Activated CD8-positive, alpha-beta T cell treated with anti-CD3 and anti-CD28 coated beads, Interleukin-2, amount 10 ng/mL, durations not matched to agents 7 days and 5 days (primary cell): ENCODE results near the gene PCDH15. TPM values are rescaled to one million over a fixed set of nuclear protein-coding genes. Genes with fewer than 3 reads are reported as not detected.
"Not testable (repeated sequence)": the region's sequence is repeated elsewhere in the genome, so short reads cannot be mapped to it uniquely, and the experiment has no call there.

ENCODE experiments used
- ATAC-seq: fragments of 150-1000 bp; cut with Tn5 transposase; one replicate; pipeline ENCODE4 v1.10.0; 2021; ENCODE audit warnings: moderate library complexity
- CTCF ChIA-PET: fragments of 350-600 bp; sonication (Branson Sonifier 250); formaldehyde crosslinking; loops from one replicate; lab custom pipeline; 2021; ENCODE audit warnings: antibody characterized with exemption; lab: Charles Lee
- POLR2A ChIA-PET: fragments of 350-600 bp; sonication (Branson Sonifier 250); formaldehyde crosslinking; loops from one replicate; lab custom pipeline; 2021; ENCODE audit warnings: antibody characterized with exemption; lab: Charles Lee
- DNase-seq: peaks from one replicate; pipeline ENCODE4 v3.0.0-alpha.2; 2020
- H3K27ac Mint-ChIP-seq: one replicate; pipeline ENCODE4 v1.8.0; 2021; ENCODE audit warnings: mild to moderate bottlenecking, mixed read lengths
- H3K27me3 Mint-ChIP-seq: one replicate; pipeline ENCODE4 v1.8.0; 2021; ENCODE audit warnings: low read depth, mixed read lengths
- H3K36me3 Mint-ChIP-seq: one replicate; pipeline ENCODE4 v1.8.0; 2021; ENCODE audit warnings: low read depth, mixed read lengths
- H3K4me1 Mint-ChIP-seq: one replicate; pipeline ENCODE4 v1.8.0; 2021; ENCODE audit warnings: low read depth, mixed read lengths
- H3K4me3 Mint-ChIP-seq: one replicate; pipeline ENCODE4 v1.8.0; 2021; ENCODE audit warnings: mild to moderate bottlenecking, mixed read lengths
- H3K9me3 Mint-ChIP-seq: one replicate; pipeline ENCODE4 v1.8.0; 2022; ENCODE audit warnings: mixed read lengths; ENCODE audit not compliant: insufficient read depth
- total RNA-seq, 2 experiments: library from RNA; stranded (reverse); gene quantifications; one replicate each; pipeline ENCODE4 v1.2.3, GENCODE V29; 2021

The PCDH15 gene
- total RNA-seq, 2 experiments from 2014 or later: not detected

GRCh38 chr10:54469587-54470323, 331.3 kb downstream of the PCDH15 start:
- ChIA-PET POLR2A (no interaction called here), CTCF (no interaction called here)
- Mint-ChIP-seq H3K4me3 (no peak overlapping the region), H3K4me1 (no peaks in the 10 kb centered on the region), H3K27ac (no peak overlapping the region), H3K9me3 (peaks cover 18% of the 10 kb centered on the region), H3K36me3 (no peaks in the 10 kb centered on the region), H3K27me3 (no peaks in the 10 kb centered on the region)
- DNase-seq (no peak), ATAC-seq (no peak)

GRCh38 chr10:54454271-54454670, 346.8 kb downstream of the PCDH15 start:
- Mint-ChIP-seq H3K27ac (no peak overlapping the region), H3K4me1 (no peaks in the 10 kb centered on the region), H3K36me3 (no peaks in the 10 kb centered on the region), H3K27me3 (no peaks in the 10 kb centered on the region), H3K9me3 (no peaks in the 10 kb centered on the region), H3K4me3 (no peak overlapping the region)
- ATAC-seq (no peak), DNase-seq (no peak)
- CTCF ChIA-PET: no interaction called here
- POLR2A ChIA-PET: no interaction called here

GRCh38 chr10:54449056-54449455, 352.0 kb downstream of the PCDH15 start:
- POLR2A ChIA-PET: no interaction called here
- ATAC-seq (no peak), DNase-seq (no peak)
- no peaks in the 10 kb centered on the region for H3K4me1 Mint-ChIP-seq
- H3K9me3 Mint-ChIP-seq: no peaks in the 10 kb centered on the region
- H3K4me3 Mint-ChIP-seq: no peak overlapping the region
- no peaks in the 10 kb centered on the region for H3K27me3 Mint-ChIP-seq
- H3K27ac Mint-ChIP-seq: no peak overlapping the region
- CTCF ChIA-PET: no interaction called here
- H3K36me3 Mint-ChIP-seq: no peaks in the 10 kb centered on the region

- ATAC-seq (no peak), DNase-seq (no peak)
- no peaks in the 10 kb centered on the region for H3K4me1 Mint-ChIP-seq
- ChIA-PET CTCF (no interaction called here), POLR2A (no interaction called here)
- no peaks in the 10 kb centered on the region for H3K9me3 Mint-ChIP-seq
- H3K36me3 Mint-ChIP-seq: no peaks in the 10 kb centered on the region
- H3K27ac Mint-ChIP-seq: no peak overlapping the region
- H3K27me3 Mint-ChIP-seq: no peaks in the 10 kb centered on the region
- H3K4me3 Mint-ChIP-seq: no peak overlapping the region
Observed at GRCh38 chr10:54444170-54444569, 356.9 kb downstream of the PCDH15 start.

GRCh38 chr10:54441275-54441674, 359.8 kb downstream of the PCDH15 start:
- no peak overlapping the region for H3K27ac Mint-ChIP-seq
- no peaks in the 10 kb centered on the region for H3K27me3 Mint-ChIP-seq
- ChIA-PET CTCF (no interaction called here), POLR2A (no interaction called here)
- DNase-seq (no peak), ATAC-seq (no peak)
- H3K4me3 Mint-ChIP-seq: no peak overlapping the region
- no peaks in the 10 kb centered on the region for H3K4me1 Mint-ChIP-seq
- H3K9me3 Mint-ChIP-seq: no peaks in the 10 kb centered on the region
- no peaks in the 10 kb centered on the region for H3K36me3 Mint-ChIP-seq

GRCh38 chr10:54434782-54435181, 366.2 kb downstream of the PCDH15 start:
- CTCF ChIA-PET: no interaction called here

GRCh38 chr10:54415483-54415882, 385.5 kb downstream of the PCDH15 start:
- DNase-seq: no peak
- POLR2A ChIA-PET: no interaction called here
- no peak for ATAC-seq
- CTCF ChIA-PET: no interaction called here
- Mint-ChIP-seq H3K4me3 (no peak overlapping the region), H3K36me3 (no peaks in the 10 kb centered on the region), H3K9me3 (peaks cover 3% of the 10 kb centered on the region), H3K27me3 (no peaks in the 10 kb centered on the region), H3K4me1 (no peaks in the 10 kb centered on the region), H3K27ac (no peak overlapping the region)

More at GRCh38 chr10:54434782-54435181, 366.2 kb downstream of the PCDH15 start:
- DNase-seq: no peak
- Mint-ChIP-seq H3K4me1 (no peaks in the 10 kb centered on the region), H3K36me3 (no peaks in the 10 kb centered on the region), H3K27me3 (no peaks in the 10 kb centered on the region), H3K27ac (no peak overlapping the region), H3K9me3 (peaks cover 6% of the 10 kb centered on the region), H3K4me3 (no peak overlapping the region)
- POLR2A ChIA-PET: no interaction called here
- no peak for ATAC-seq

GRCh38 chr10:54402576-54402975, 398.5 kb downstream of the PCDH15 start:
- H3K4me3 Mint-ChIP-seq: no peak overlapping the region
- no peak for DNase-seq
- no peaks in the 10 kb centered on the region for H3K4me1 Mint-ChIP-seq
- H3K36me3 Mint-ChIP-seq: no peaks in the 10 kb centered on the region
- no peaks in the 10 kb centered on the region for H3K9me3 Mint-ChIP-seq
- CTCF ChIA-PET: no interaction called here
- H3K27ac Mint-ChIP-seq: no peak overlapping the region
- POLR2A ChIA-PET: no interaction called here
- H3K27me3 Mint-ChIP-seq: no peaks in the 10 kb centered on the region
- no peak for ATAC-seq

- Mint-ChIP-seq H3K4me3 (no peak overlapping the region), H3K9me3 (peaks cover 4% of the 10 kb centered on the region), H3K36me3 (no peaks in the 10 kb centered on the region), H3K27me3 (no peaks in the 10 kb centered on the region), H3K4me1 (no peaks in the 10 kb centered on the region), H3K27ac (no peak overlapping the region)
- no peak for ATAC-seq
- POLR2A ChIA-PET: no interaction called here
- DNase-seq: no peak
- CTCF ChIA-PET: no interaction called here
Observed at GRCh38 chr10:54396031-54396430, 405.0 kb downstream of the PCDH15 start.

- H3K27ac Mint-ChIP-seq, H3K36me3 Mint-ChIP-seq, H3K27me3 Mint-ChIP-seq, DNase-seq, ATAC-seq, POLR2A ChIA-PET, CTCF ChIA-PET, H3K4me1 Mint-ChIP-seq, H3K4me3 Mint-ChIP-seq, H3K9me3 Mint-ChIP-seq: not testable (repeated sequence)
Observed at GRCh38 chr10:54394598-54394997, 406.4 kb downstream of the PCDH15 start.

GRCh38 chr10:54372179-54372578, 428.9 kb downstream of the PCDH15 start:
- DNase-seq: no peak
- Mint-ChIP-seq H3K4me3 (no peak overlapping the region), H3K27ac (no peak overlapping the region), H3K4me1 (no peaks in the 10 kb centered on the region), H3K9me3 (no peaks in the 10 kb centered on the region), H3K36me3 (no peaks in the 10 kb centered on the region), H3K27me3 (no peaks in the 10 kb centered on the region)
- no peak for ATAC-seq
- POLR2A ChIA-PET: no interaction called here
- CTCF ChIA-PET: no interaction called here

- CTCF ChIA-PET: no interaction called here
- no peaks in the 10 kb centered on the region for H3K36me3 Mint-ChIP-seq
- ATAC-seq: no peak
- no peak for DNase-seq
- POLR2A ChIA-PET: no interaction called here
- H3K27ac Mint-ChIP-seq: no peak overlapping the region
- H3K27me3 Mint-ChIP-seq: no peaks in the 10 kb centered on the region
- H3K9me3 Mint-ChIP-seq: no peaks in the 10 kb centered on the region
- H3K4me1 Mint-ChIP-seq: no peaks in the 10 kb centered on the region
- no peak overlapping the region for H3K4me3 Mint-ChIP-seq
Observed at GRCh38 chr10:54368984-54369383, 432.0 kb downstream of the PCDH15 start.

GRCh38 chr10:54363390-54363789, 437.6 kb downstream of the PCDH15 start:
- H3K27me3 Mint-ChIP-seq: no peaks in the 10 kb centered on the region
- H3K4me3 Mint-ChIP-seq: no peak overlapping the region
- H3K27ac Mint-ChIP-seq: no peak overlapping the region
- H3K4me1 Mint-ChIP-seq: no peaks in the 10 kb centered on the region
- no peaks in the 10 kb centered on the region for H3K36me3 Mint-ChIP-seq
- H3K9me3 Mint-ChIP-seq: peaks cover 6% of the 10 kb centered on the region
- ChIA-PET CTCF (no interaction called here), POLR2A (no interaction called here)
- no peak for ATAC-seq
- no peak for DNase-seq
